GM21723 (cell line): ENCODE measurements around the gene EFCAB6.

Experiments
- ATAC-seq: cut with Tn5 transposase; IDR thresholded peaks from one replicate; pipeline ENCODE4 v1.9.1; 2021; ENCODE audit warnings: mild to moderate bottlenecking, moderate library complexity; ENCODE audit not compliant: unreplicated experiment

Gene EFCAB6

GRCh38 chr22:43510281-43511070 lies 301.6 kb downstream of the EFCAB6 start:
- no peak for ATAC-seq

DNA sequence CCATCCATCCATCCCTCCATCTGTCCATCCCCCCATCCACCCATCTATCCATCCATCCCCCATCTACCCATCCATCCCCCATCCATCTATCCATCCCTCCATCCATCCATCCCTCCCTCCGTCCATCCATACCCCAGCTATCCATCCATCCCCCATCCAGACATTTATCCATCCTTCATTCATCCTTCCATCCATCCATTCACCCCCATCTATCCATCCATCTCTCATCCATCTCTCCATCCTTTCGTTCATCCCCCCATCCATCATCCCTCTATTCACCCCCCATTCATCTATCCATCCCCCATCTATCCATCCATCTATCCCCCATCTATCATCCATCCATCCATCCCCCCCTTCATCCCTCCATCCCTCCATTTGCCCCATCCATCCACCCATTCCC lies 302.8 kb downstream of the EFCAB6 start:
- no peak for ATAC-seq

DNA sequence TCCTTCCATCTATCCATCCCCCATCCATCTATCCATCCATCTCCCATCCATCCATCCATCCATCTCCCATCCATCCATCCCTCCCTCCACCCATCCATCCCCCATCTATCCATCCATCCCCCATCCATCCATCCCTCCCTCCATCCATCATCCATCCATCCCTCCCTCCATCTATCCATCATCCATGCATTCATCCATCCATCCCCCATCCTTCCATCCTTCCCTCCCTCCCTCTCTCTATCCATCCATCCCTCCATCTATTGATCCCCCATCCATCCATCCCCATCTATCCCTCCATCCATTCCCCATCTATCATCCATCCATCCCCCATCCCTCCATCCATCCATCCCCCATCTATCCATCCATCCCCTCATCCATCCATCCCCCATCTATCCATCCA lies 303.6 kb downstream of the EFCAB6 start:
- ATAC-seq: no peak

DNA sequence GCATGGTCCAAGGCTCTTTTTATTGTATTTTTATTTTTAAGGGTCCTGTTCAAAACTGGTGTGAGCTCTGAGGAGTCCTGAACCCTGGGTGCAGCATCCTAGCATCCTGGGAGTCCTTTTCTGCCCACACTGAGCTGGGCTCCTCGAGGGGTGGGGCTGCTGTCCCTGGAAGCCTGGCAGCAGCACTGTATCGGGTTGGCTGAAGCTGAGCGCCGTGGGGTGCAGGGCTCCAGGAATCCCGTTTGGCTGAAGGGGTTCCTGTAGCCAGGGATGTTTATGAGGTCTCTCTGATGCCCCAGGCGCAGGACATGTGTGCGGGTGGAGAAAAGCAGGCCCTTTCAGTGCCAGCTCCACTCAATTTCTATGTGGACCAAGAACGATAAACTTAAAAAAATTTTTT lies 304.9 kb downstream of the EFCAB6 start:
- ATAC-seq: no peak

DNA sequence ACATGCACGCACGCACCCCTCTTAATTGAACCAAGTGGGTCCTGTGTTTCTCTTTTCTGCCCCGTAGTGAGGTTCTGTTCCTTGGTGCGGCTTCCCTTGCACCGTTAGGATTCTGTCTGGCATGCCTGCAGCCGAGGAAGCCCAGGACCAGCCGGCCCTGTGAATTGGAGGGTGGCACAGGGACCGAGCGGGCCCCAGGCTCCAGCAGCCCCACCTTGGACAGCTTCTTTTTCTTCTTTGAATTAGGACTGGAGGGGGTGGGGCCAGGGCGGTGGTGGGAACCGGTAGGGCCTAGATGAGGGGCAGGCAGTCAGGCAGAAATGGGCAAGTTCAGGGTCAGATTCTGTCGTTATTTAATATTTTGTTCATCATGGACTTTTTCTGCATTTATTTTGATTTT lies 305.6 kb downstream of the EFCAB6 start:
- ATAC-seq: no peak

DNA sequence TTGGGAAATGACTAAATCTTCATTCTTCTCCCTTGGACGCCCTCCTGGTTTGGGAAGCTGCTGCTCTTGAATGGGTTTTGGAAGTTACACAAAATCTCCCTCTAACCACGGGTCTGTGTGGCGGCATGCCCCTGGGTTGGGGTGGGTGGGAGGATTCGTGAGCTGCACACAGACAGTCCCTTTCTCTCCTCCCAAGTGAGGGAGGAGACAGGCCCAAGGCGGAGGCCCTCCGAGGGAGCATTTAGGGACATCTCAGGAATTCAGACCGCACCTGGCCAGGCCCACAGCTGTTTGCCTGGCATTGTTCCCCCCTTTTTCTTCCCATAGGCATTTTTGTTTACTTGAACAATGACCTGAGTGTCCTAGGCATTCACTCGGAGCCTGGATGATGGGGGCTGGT lies 306.2 kb downstream of the EFCAB6 start:
- ATAC-seq: no peak

DNA sequence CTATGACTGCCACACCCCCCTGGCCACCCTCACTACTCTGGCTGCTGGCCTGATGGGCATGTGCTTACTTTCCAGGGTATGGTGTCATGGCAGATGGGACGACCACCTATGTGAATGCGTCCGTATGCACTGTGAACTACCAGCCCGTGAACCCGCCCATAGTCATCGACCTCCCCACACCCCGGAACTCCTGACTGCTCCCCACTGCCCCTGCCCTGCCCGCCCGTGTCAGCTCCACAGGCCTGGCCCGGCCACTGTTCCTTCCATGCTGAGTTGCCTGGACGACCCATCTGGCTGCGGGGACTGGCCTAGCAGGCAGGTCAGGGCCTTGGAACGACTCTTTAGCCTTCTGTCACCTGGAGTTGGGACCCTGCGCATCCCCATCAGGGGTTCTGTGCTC lies 306.7 kb downstream of the EFCAB6 start:
- ATAC-seq: no peak

GRCh38 chr22:43504666-43505261 lies 307.3 kb downstream of the EFCAB6 start:
- no peak for ATAC-seq

DNA sequence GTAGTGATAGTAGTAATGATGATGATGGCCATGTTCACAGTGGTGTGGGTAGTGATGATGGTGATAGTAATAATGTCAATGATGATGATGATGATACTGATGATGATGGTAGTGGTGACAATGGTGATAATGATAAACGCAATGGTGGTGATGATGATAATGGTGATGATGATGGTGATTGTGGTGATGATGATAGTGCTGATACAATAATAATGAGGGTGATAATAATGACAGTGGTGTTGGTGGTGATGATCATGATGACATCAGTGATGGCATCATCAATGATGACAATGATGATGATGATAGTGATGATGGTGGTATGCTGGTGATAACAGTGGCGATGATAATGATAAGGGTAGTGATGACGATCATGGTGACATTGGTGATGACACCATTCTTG lies 308.0 kb downstream of the EFCAB6 start:
- ATAC-seq: no peak

- ATAC-seq: no peak
These were observed 309.7 kb downstream of the EFCAB6 start for GRCh38 chr22:43502306-43502874.

- ATAC-seq: no peak
These were observed 310.2 kb downstream of the EFCAB6 start for GRCh38 chr22:43501878-43502277.

DNA sequence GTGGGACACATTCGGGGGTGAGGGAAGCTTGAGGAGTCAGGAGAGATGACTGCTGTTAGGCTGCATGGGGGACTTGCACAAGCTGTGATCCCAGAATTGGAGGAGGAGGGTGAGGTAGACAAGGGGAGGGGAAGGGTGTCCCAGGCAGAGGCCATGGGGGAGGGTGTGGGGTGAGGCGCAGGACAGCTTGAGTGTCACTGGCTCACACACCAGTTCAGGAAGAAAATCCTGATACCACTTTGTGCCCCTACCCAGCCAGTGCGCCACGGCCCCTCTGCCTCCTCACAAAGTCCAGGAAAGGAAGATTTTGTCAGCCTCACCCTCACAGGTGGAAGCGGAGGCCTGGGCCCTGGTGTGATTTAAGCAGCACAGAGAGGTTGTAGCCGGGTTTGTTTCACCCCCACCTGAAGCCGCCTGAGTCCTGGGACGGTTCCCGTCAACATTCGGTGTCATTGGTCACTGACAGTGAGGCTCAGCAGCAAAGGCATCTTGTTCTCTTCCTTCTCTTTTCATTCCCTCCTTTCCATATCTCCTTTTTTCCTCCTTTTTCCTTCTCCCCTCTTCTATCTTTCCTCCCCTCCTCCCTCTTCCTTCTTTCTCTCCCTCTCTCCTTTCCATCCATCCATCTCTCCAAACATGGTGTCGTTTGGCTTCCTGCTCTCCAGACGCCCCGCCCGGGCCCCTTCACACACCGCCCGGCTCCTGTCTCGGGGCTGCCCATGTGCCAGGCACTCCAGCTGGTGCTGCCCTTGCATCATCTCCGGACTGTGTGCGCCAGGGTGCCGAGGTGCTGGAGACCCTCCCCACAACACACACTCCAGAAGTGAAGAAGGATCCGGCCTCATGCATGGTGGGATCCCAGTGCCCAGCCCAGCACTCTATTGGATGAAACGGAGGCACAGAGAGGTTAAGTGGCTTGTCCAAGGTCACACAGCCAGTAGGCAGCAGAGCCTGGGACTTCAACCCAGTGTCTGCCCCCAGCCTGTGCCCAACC lies 311.0 kb downstream of the EFCAB6 start:
- no peak for ATAC-seq

- ATAC-seq: no peak
These were observed 313.2 kb downstream of the EFCAB6 start for GRCh38 chr22:43498856-43499253.

- no peak for ATAC-seq
These were observed 313.9 kb downstream of the EFCAB6 start for GRCh38 chr22:43497956-43498855.

DNA sequence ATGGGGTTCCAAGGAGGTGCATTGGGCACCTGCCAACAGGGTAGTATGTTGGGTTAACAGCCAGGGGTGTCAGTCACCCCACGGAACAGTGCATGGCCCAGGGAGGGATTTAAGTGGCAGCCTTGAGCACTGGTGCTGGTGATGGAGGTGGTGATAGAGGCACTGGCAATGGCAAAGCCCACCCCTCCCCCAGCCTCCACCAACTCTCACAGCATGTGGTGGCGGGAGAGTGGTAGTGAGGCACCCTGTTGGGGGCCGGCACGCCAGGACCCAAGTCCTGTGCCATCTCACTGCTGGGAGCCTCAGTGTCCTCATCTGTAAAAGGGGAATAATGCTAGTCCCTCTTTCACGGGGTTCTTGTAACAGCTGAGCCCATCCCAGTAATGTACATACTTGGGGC lies 318.8 kb downstream of the EFCAB6 start:
- ATAC-seq: no peak

DNA sequence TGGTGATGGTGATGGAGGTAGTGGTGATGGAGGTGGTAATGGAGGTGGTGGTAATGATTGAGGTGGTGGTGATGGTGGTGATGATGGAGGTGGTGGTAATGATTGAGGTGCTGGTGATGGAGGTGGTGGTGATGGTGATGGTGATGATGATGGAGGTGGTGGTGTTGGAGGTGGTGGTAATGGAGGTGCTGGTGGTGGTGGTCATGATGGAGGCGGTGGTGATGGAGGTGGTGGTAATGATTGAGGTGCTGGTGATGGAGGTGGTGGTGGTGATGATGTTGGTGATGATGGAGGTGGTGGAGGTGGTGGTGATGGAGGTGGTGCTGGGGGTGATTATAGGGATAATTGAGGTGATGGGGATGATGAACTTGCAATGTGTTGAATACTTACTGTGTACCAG lies 320.4 kb downstream of the EFCAB6 start:
- no peak for ATAC-seq

DNA sequence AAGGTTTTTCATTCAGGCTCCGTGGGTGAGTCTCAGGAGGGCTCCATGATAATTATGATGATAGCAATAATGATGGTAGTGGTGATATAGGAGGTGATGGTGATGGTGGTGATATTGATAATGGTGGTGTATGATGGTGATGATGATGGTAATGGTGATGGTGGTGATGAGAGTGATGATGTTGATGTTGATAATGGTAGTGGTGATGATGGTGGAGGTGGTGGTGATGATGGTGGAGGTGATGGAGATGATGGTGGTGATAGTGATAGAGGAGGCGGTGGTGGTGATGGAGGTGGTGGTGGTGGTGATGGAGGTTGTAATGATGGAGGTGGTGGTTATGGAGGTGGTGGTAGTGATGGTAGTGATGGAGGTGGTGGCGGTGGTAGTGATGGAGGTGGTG lies 320.9 kb downstream of the EFCAB6 start:
- ATAC-seq: no peak

DNA sequence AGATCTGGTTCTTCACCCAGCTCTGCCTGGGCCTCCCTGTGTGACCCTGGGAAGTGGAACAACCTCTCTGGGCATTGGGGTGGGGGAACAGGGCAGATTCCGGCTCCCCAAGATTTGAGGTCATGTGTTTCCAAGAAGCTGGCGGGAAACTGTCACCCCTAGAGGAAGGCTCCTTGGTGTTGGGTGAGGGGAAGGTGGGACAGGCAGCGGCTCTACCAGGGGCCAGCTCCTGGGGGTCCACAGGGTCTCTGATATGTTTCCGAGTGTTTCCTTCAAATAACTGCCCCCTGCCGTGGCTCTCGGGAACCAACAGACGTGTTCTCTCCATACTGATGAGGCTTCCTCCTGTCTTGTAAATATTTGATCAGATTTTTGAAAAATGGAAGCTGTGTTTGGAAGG lies 321.8 kb downstream of the EFCAB6 start:
- ATAC-seq: no peak

GRCh38 chr22:43488937-43489336 lies 323.2 kb downstream of the EFCAB6 start:
- no peak for ATAC-seq
